NCI-H187 treated with DMSO at 0.1 percent for 48 hours (cell line): Measurements from ENCODE around the gene CHTF18.
"Not testable (repeated sequence)": the region's sequence is repeated elsewhere in the genome, so short reads cannot be mapped to it uniquely, and the experiment has no call there.

Experiments used
- DNase-seq: peaks from one replicate; lab custom pipeline; 2025; lab: John Stamatoyannopoulos, UW

Gene CHTF18

GRCh38 chr16:788399-789126 is at the start of gene CHTF18:
TSS of gene CHTF18 (plus strand) at chr16:788620. CDS start at chr16:788685, 65 bp downstream.
- peak; percentile 38 for DNase-seq

- DNase-seq, result no peak
These were observed 48.6 kb upstream of the CHTF18 start for GRCh38 chr16:739560-740458.

- DNase-seq, result no peak
These were observed 48.0 kb upstream of the CHTF18 start for GRCh38 chr16:740459-740763.

- DNase-seq, result no peak
These were observed 47.5 kb upstream of the CHTF18 start, which contains the start of gene CIAO3 for GRCh38 chr16:740764-741505. TSS of gene CIAO3 (minus strand) at chr16:740997. CDS start at chr16:740985, 12 bp downstream.

GRCh38 chr16:741986-742629 is 46.3 kb upstream of the CHTF18 start:
- DNase-seq, result no peak

- DNase-seq, result not testable (repeated sequence)
These were observed 45.5 kb upstream of the CHTF18 start for GRCh38 chr16:742894-743293.

GRCh38 chr16:743794-744500 is 44.5 kb upstream of the CHTF18 start:
- no peak for DNase-seq

GRCh38 chr16:745739-746138 is 42.7 kb upstream of the CHTF18 start:
- no peak for DNase-seq

GRCh38 chr16:746637-747036 is 41.8 kb upstream of the CHTF18 start:
- DNase-seq, result no peak

GRCh38 chr16:747978-748746 is 40.3 kb upstream of the CHTF18 start:
- DNase-seq, result no peak

- DNase-seq, result no peak
These were observed 39.4 kb upstream of the CHTF18 start for GRCh38 chr16:749010-749409.

GRCh38 chr16:750485-750884 is 37.9 kb upstream of the CHTF18 start:
- no peak for DNase-seq

- DNase-seq, result no peak
These were observed 37.0 kb upstream of the CHTF18 start for GRCh38 chr16:751152-752006.

- DNase-seq, result no peak
These were observed 36.5 kb upstream of the CHTF18 start for GRCh38 chr16:752007-752312.

GRCh38 chr16:754121-754607 is 34.3 kb upstream of the CHTF18 start:
- DNase-seq, result not testable (repeated sequence)

- DNase-seq, result no peak
These were observed 33.8 kb upstream of the CHTF18 start for GRCh38 chr16:754656-755055.

- no peak for DNase-seq
These were observed 32.0 kb upstream of the CHTF18 start for GRCh38 chr16:756428-756827.

- no peak for DNase-seq
These were observed 29.1 kb upstream of the CHTF18 start for GRCh38 chr16:759110-759910.

GRCh38 chr16:760065-760464 is 28.4 kb upstream of the CHTF18 start:
- DNase-seq, result no peak
